Activated naive CD8-positive, alpha-beta T cell (primary cell): ENCODE results near the gene PRR16.
"Not testable (repeated sequence)": the region's sequence is repeated elsewhere in the genome, so short reads cannot be mapped to it uniquely, and the experiment has no call there.

ENCODE experiments used
- H3K27ac Mint-ChIP-seq: one replicate; pipeline ENCODE4 v1.8.0; 2021; ENCODE audit warnings: mixed read lengths
- H3K27me3 Mint-ChIP-seq: one replicate; pipeline ENCODE4 v1.8.0; 2021; ENCODE audit warnings: mixed read lengths
- H3K36me3 Mint-ChIP-seq: one replicate; pipeline ENCODE4 v1.8.0; 2021; ENCODE audit warnings: mixed read lengths
- H3K4me1 Mint-ChIP-seq: one replicate; pipeline ENCODE4 v1.8.0; 2021; ENCODE audit warnings: low read depth, mixed read lengths
- H3K4me3 Mint-ChIP-seq: one replicate; pipeline ENCODE4 v1.8.0; 2021; ENCODE audit warnings: mild to moderate bottlenecking, mixed read lengths
- H3K9me3 Mint-ChIP-seq: one replicate; pipeline ENCODE4 v1.8.0; 2021; ENCODE audit warnings: low read depth, mixed read lengths

Gene PRR16

GRCh38 chr5:120677481-120677880 lies 213.4 kb downstream of the PRR16 start:
- no peaks in the 10 kb centered on the region for H3K27me3 Mint-ChIP-seq
- no peaks in the 10 kb centered on the region for H3K36me3 Mint-ChIP-seq
- peaks cover 12% of the 10 kb centered on the region for H3K9me3 Mint-ChIP-seq
- H3K27ac Mint-ChIP-seq = no peak overlapping the region
- no peak overlapping the region for H3K4me3 Mint-ChIP-seq
- H3K4me1 Mint-ChIP-seq = no peaks in the 10 kb centered on the region

GRCh38 chr5:120678279-120678678 lies 214.2 kb downstream of the PRR16 start:
- Mint-ChIP-seq H3K36me3 (no peaks in the 10 kb centered on the region), H3K27ac (no peak overlapping the region), H3K4me3 (no peak overlapping the region), H3K27me3 (no peaks in the 10 kb centered on the region), H3K4me1 (no peaks in the 10 kb centered on the region), H3K9me3 (peaks cover 12% of the 10 kb centered on the region)

GRCh38 chr5:120682851-120683250 lies 218.8 kb downstream of the PRR16 start:
- Mint-ChIP-seq H3K27ac (no peak overlapping the region), H3K4me1 (no peaks in the 10 kb centered on the region), H3K9me3 (peaks cover 7% of the 10 kb centered on the region), H3K27me3 (no peaks in the 10 kb centered on the region), H3K36me3 (no peaks in the 10 kb centered on the region), H3K4me3 (no peak overlapping the region)

- H3K4me3 Mint-ChIP-seq = no peak overlapping the region
- peaks cover 3% of the 10 kb centered on the region for H3K9me3 Mint-ChIP-seq
These were observed 219.5 kb downstream of the PRR16 start for GRCh38 chr5:120683580-120683979.

GRCh38 chr5:120684213-120684612 lies 220.1 kb downstream of the PRR16 start:
- H3K36me3 Mint-ChIP-seq = no peaks in the 10 kb centered on the region
- H3K9me3 Mint-ChIP-seq = peaks cover 3% of the 10 kb centered on the region
- H3K4me3 Mint-ChIP-seq = no peak overlapping the region
- H3K27ac Mint-ChIP-seq = no peak overlapping the region
- H3K27me3 Mint-ChIP-seq = no peaks in the 10 kb centered on the region
- no peaks in the 10 kb centered on the region for H3K4me1 Mint-ChIP-seq

More at GRCh38 chr5:120683580-120683979, 219.5 kb downstream of the PRR16 start:
- H3K4me1 Mint-ChIP-seq = no peaks in the 10 kb centered on the region
- H3K27ac Mint-ChIP-seq = no peak overlapping the region
- no peaks in the 10 kb centered on the region for H3K27me3 Mint-ChIP-seq
- H3K36me3 Mint-ChIP-seq = no peaks in the 10 kb centered on the region

GRCh38 chr5:120684749-120685415 lies 220.8 kb downstream of the PRR16 start:
- peaks cover 3% of the 10 kb centered on the region for H3K9me3 Mint-ChIP-seq
- no peaks in the 10 kb centered on the region for H3K36me3 Mint-ChIP-seq
- no peaks in the 10 kb centered on the region for H3K27me3 Mint-ChIP-seq
- H3K27ac Mint-ChIP-seq = no peak overlapping the region
- no peaks in the 10 kb centered on the region for H3K4me1 Mint-ChIP-seq
- H3K4me3 Mint-ChIP-seq = no peak overlapping the region

- Mint-ChIP-seq H3K27me3 (no peaks in the 10 kb centered on the region), H3K27ac (no peak overlapping the region), H3K9me3 (peaks cover 3% of the 10 kb centered on the region), H3K4me1 (no peaks in the 10 kb centered on the region), H3K36me3 (no peaks in the 10 kb centered on the region), H3K4me3 (no peak overlapping the region)
These were observed 226.7 kb downstream of the PRR16 start for GRCh38 chr5:120690621-120691407.

- Mint-ChIP-seq H3K4me1 (no peaks in the 10 kb centered on the region), H3K27me3 (no peaks in the 10 kb centered on the region), H3K9me3 (peaks cover 3% of the 10 kb centered on the region), H3K27ac (no peak overlapping the region), H3K4me3 (no peak overlapping the region), H3K36me3 (no peaks in the 10 kb centered on the region)
These were observed 228.2 kb downstream of the PRR16 start for GRCh38 chr5:120692325-120692724.

GRCh38 chr5:120695368-120695880 lies 231.3 kb downstream of the PRR16 start:
- Mint-ChIP-seq H3K27me3 (no peaks in the 10 kb centered on the region), H3K27ac (no peak overlapping the region), H3K4me3 (no peak overlapping the region), H3K9me3 (peaks cover 3% of the 10 kb centered on the region), H3K4me1 (no peaks in the 10 kb centered on the region), H3K36me3 (no peaks in the 10 kb centered on the region)

GRCh38 chr5:120697147-120697546 lies 233.0 kb downstream of the PRR16 start:
- no peak overlapping the region for H3K27ac Mint-ChIP-seq
- H3K27me3 Mint-ChIP-seq = peaks cover 4% of the 10 kb centered on the region
- H3K36me3 Mint-ChIP-seq = no peaks in the 10 kb centered on the region
- H3K4me3 Mint-ChIP-seq = no peak overlapping the region
- no peaks in the 10 kb centered on the region for H3K4me1 Mint-ChIP-seq
- H3K9me3 Mint-ChIP-seq = peaks cover 5% of the 10 kb centered on the region

GRCh38 chr5:120697670-120698327 lies 233.7 kb downstream of the PRR16 start:
- not testable (repeated sequence) for H3K27ac Mint-ChIP-seq, H3K27me3 Mint-ChIP-seq, H3K4me3 Mint-ChIP-seq, H3K4me1 Mint-ChIP-seq, H3K36me3 Mint-ChIP-seq, H3K9me3 Mint-ChIP-seq

GRCh38 chr5:120700653-120701052 lies 236.6 kb downstream of the PRR16 start:
- H3K9me3 Mint-ChIP-seq, H3K27ac Mint-ChIP-seq, H3K36me3 Mint-ChIP-seq, H3K4me3 Mint-ChIP-seq, H3K4me1 Mint-ChIP-seq, H3K27me3 Mint-ChIP-seq: not testable (repeated sequence)

GRCh38 chr5:120702817-120703538 lies 238.9 kb downstream of the PRR16 start:
- H3K36me3 Mint-ChIP-seq, H3K4me1 Mint-ChIP-seq, H3K27me3 Mint-ChIP-seq, H3K4me3 Mint-ChIP-seq, H3K27ac Mint-ChIP-seq: not testable (repeated sequence)
- peaks cover 13% of the 10 kb centered on the region for H3K9me3 Mint-ChIP-seq

- H3K27ac Mint-ChIP-seq = no peak overlapping the region
- no peaks in the 10 kb centered on the region for H3K4me1 Mint-ChIP-seq
- H3K27me3 Mint-ChIP-seq = peaks cover 4% of the 10 kb centered on the region
- H3K9me3 Mint-ChIP-seq = peaks cover 13% of the 10 kb centered on the region
- no peaks in the 10 kb centered on the region for H3K36me3 Mint-ChIP-seq
- no peak overlapping the region for H3K4me3 Mint-ChIP-seq
These were observed 240.0 kb downstream of the PRR16 start for GRCh38 chr5:120703918-120704587.
